Esophagus squamous epithelium (tissue), 5 donors: ENCODE data around the gene METTL22. TPM values are rescaled to one million over a fixed set of nuclear protein-coding genes. Genes with fewer than 3 reads are reported as not detected.

Source experiments
- DNase-seq: peaks from one replicate; lab custom pipeline; 2025; lab: John Stamatoyannopoulos, UW
- H3K27ac ChIP-seq, 4 donors: fragments of 200-600 bp; sonication (generic); one replicate each; pipeline ENCODE4 v1.5.1; 2016 to 2019; ENCODE audit warnings: mild to moderate bottlenecking in 1 of 4
- H3K27me3 ChIP-seq, 4 donors: fragments of 200-600 bp; sonication (generic); 1 replicate in 3 of 4; 2 replicates in 1 of 4; pipeline versions ENCODE4 v1.5.1 to v1.6.0; 2017 to 2021; ENCODE audit warnings: antibody characterized with exemption in 1 of 4
- H3K36me3 ChIP-seq, 3 donors: fragments of 200-600 bp; sonication (generic); one replicate each; pipeline ENCODE4 v1.5.1; 2016 to 2019
- H3K4me1 ChIP-seq, 3 donors: fragments of 200-600 bp; sonication (generic); one replicate each; pipeline ENCODE4 v1.5.1; 2017 to 2019
- H3K4me3 ChIP-seq, 4 donors: fragments of 200-600 bp; sonication (generic); 1 replicate in 3 of 4; 2 replicates in 1 of 4; pipeline ENCODE4 v1.5.1; 2016 to 2019; ENCODE audit warnings: mild to moderate bottlenecking in 2 of 4, moderate library complexity in 1 of 4
- H3K9me3 ChIP-seq, 3 donors: fragments of 200-600 bp; sonication (generic); one replicate each; pipeline ENCODE4 v1.5.1; 2016 to 2019
- CTCF ChIP-seq, 6 experiments: fragments of 450-650 bp in 4 of 6; fragments of 200-600 bp in 2 of 6; sonication (generic) in 2 of 6; IDR thresholded peaks; one replicate each; pipeline ENCODE4 v1.5.1; 2016 to 2019; ENCODE audit warnings: antibody characterized with exemption in 6 of 6, mild to moderate bottlenecking in 4 of 6, moderate library complexity in 4 of 6
- POLR2A ChIP-seq, 4 donors: fragments of 450-650 bp; IDR thresholded peaks; one replicate each; pipeline ENCODE4 v1.6.1; 2017; ENCODE audit warnings: antibody characterized with exemption in 4 of 4, mild to moderate bottlenecking in 4 of 4, moderate library complexity in 3 of 4
- WGBS, 2 donors: methylation state at CpG; one replicate each; pipeline ENCODE4 v1.1.5; 2018; 5-methylcytosine and 5-hydroxymethylcytosine counted together
- intact Hi-C: fragments of 100-400 bp; cut with DNase I; formaldehyde crosslinking; loops from one replicate; pipeline ENCODE4 v1.15.0; 2022
- total RNA-seq, 4 donors: library from RNA; depleted of rRNA; stranded (reverse); fragments of >200 nt; gene quantifications; one replicate each; pipeline ENCODE4 v1.1.0, GENCODE V29; 2016
- donor health status: DM: yes; HTN: yes; CAD: no.

Gene METTL22
- total RNA-seq, 4 donors from 2014 or later: 4.9 to 28.4 (median 13.0) TPM

GRCh38 chr16:8685617-8686016 is 64.1 kb downstream of the METTL22 start:
- Histone ChIP-seq H3K4me1 (peaks cover 8 to 30% (median 8%) of the 10 kb centered on the region in 3 donors), H3K36me3 (peaks cover 0 to 17% (median 0%) of the 10 kb centered on the region in 3 donors), H3K27ac (peak overlapping the region in 2 of 4 donors; percentile 45 to 72), H3K4me3 (no peak overlapping the region), H3K27me3 (no peaks in the 10 kb centered on the region), H3K9me3 (peaks cover 0 to 16% (median 8%) of the 10 kb centered on the region in 3 donors)
- intact Hi-C loops: no loop called here
- TF ChIP-seq POLR2A (IDR thresholded peaks at IDR 0.05) (no peak), CTCF (IDR thresholded peaks at IDR 0.05) (no peak)
- WGBS, 2 donors: 78 to 79% methylated on average over 3 of the region's 3 CpGs
- DNase-seq: no peak

GRCh38 chr16:8686031-8686621 is 64.6 kb downstream of the METTL22 start:
- Histone ChIP-seq H3K9me3 (peaks cover 0 to 16% (median 8%) of the 10 kb centered on the region in 3 donors), H3K36me3 (peaks cover 0 to 17% (median 0%) of the 10 kb centered on the region in 3 donors), H3K27ac (peak overlapping the region in 3 of 4 donors; percentile 13 to 72 (median 45)), H3K27me3 (no peaks in the 10 kb centered on the region), H3K4me1 (peaks cover 8 to 26% (median 8%) of the 10 kb centered on the region in 3 donors), H3K4me3 (no peak overlapping the region)
- intact Hi-C loops: no loop called here
- no peak for DNase-seq
- TF ChIP-seq POLR2A (IDR thresholded peaks at IDR 0.05): no peak
- no peak for TF ChIP-seq CTCF (IDR thresholded peaks at IDR 0.05)
- 27 to 36% methylated on average over 2 to 6 of the region's 7 CpGs for WGBS, 2 donors

GRCh38 chr16:8686879-8687278 is 65.4 kb downstream of the METTL22 start:
- no peak for DNase-seq
- Histone ChIP-seq H3K27ac (peak overlapping the region in 3 of 4 donors; percentile 13 to 72 (median 19)), H3K4me3 (peak overlapping the region in 1 of 4 donors; percentile 13), H3K36me3 (peaks cover 0 to 17% (median 0%) of the 10 kb centered on the region in 3 donors), H3K27me3 (no peaks in the 10 kb centered on the region), H3K4me1 (peaks cover 8 to 26% (median 8%) of the 10 kb centered on the region in 3 donors), H3K9me3 (peaks cover 0 to 16% (median 8%) of the 10 kb centered on the region in 3 donors)
- no peak for TF ChIP-seq CTCF (IDR thresholded peaks at IDR 0.05)
- TF ChIP-seq POLR2A (IDR thresholded peaks at IDR 0.05): no peak
- 29 to 63% methylated on average over 5 to 6 of the region's 9 CpGs for WGBS, 2 donors
- intact Hi-C loops: no loop called here

GRCh38 chr16:8689686-8690085 is 68.2 kb downstream of the METTL22 start:
- WGBS, 2 donors: 40 to 54% methylated on average over 1 of the region's 1 CpG
- TF ChIP-seq POLR2A (IDR thresholded peaks at IDR 0.05) (no peak), CTCF (IDR thresholded peaks at IDR 0.05) (no peak)
- no peak overlapping the region for H3K27ac ChIP-seq
- peaks cover 0 to 17% (median 0%) of the 10 kb centered on the region in 3 donors for H3K36me3 ChIP-seq
- intact Hi-C loops: no loop called here
- DNase-seq: no peak
- H3K9me3 ChIP-seq: peaks cover 0 to 16% (median 8%) of the 10 kb centered on the region in 3 donors
- H3K4me3 ChIP-seq: no peak overlapping the region
- no peaks in the 10 kb centered on the region for H3K27me3 ChIP-seq
- peaks cover 8 to 26% (median 8%) of the 10 kb centered on the region in 3 donors for H3K4me1 ChIP-seq

GRCh38 chr16:8691728-8692127 is 70.2 kb downstream of the METTL22 start:
- H3K27me3 ChIP-seq: no peaks in the 10 kb centered on the region
- TF ChIP-seq POLR2A (IDR thresholded peaks at IDR 0.05): no peak
- no peak for TF ChIP-seq CTCF (IDR thresholded peaks at IDR 0.05)
- peaks cover 0 to 10% (median under 1%) of the 10 kb centered on the region in 3 donors for H3K4me1 ChIP-seq
- no peak overlapping the region for H3K4me3 ChIP-seq
- 84 to 91% methylated on average over 5 to 8 of the region's 8 CpGs for WGBS, 2 donors
- DNase-seq: no peak
- H3K9me3 ChIP-seq: peaks cover 0 to 16% (median 8%) of the 10 kb centered on the region in 3 donors
- H3K27ac ChIP-seq: no peak overlapping the region
- intact Hi-C loops: no loop called here
- H3K36me3 ChIP-seq: peaks cover 0 to 17% (median 0%) of the 10 kb centered on the region in 3 donors
